Stimulated activated CD4-positive, alpha-beta T cell treated with anti-CD3 and anti-CD28 coated beads, Interleukin-15, amount 100 ng/mL, for 24 hours (primary cell): ENCODE measurements around the gene INTU.
A peak's percentile ranks its signal among the peaks of the same experiment; 100 is the strongest.
"Not testable (repeated sequence)": the region's sequence is repeated elsewhere in the genome, so short reads cannot be mapped to it uniquely, and the experiment has no call there.

Experiments
- DNase-seq: peaks from one replicate; pipeline ENCODE4 v3.0.0-alpha.2; 2020

Gene INTU

GRCh38 chr4:127632420-127633403 lies at the start of gene INTU:
Gene INTU, plus strand, starts transcription at chr4:127632957. Its CDS starts 78 bp downstream, at chr4:127633035.
- peak; percentile 67 for DNase-seq

GRCh38 chr4:127586496-127586895 lies 46.3 kb upstream of the INTU start:
- not testable (repeated sequence) for DNase-seq

- peak; percentile 3 for DNase-seq
These were observed 45.7 kb upstream of the INTU start for GRCh38 chr4:127586922-127587571.

GRCh38 chr4:127589153-127589552 lies 43.6 kb upstream of the INTU start:
- not testable (repeated sequence) for DNase-seq

- no peak for DNase-seq
These were observed 34.1 kb upstream of the INTU start for GRCh38 chr4:127598656-127599055.

GRCh38 chr4:127601029-127601428 lies 31.7 kb upstream of the INTU start:
- no peak for DNase-seq

GRCh38 chr4:127604949-127605709 lies 27.6 kb upstream of the INTU start:
- no peak for DNase-seq

GRCh38 chr4:127606823-127607222 lies 25.9 kb upstream of the INTU start:
- DNase-seq, result no peak

GRCh38 chr4:127609484-127609883 lies 23.3 kb upstream of the INTU start:
- DNase-seq, result no peak

- DNase-seq, result no peak
These were observed 22.3 kb upstream of the INTU start for GRCh38 chr4:127610488-127610887.

- no peak for DNase-seq
These were observed 15.9 kb upstream of the INTU start for GRCh38 chr4:127616898-127617297.

- DNase-seq, result no peak
These were observed 14.3 kb upstream of the INTU start for GRCh38 chr4:127618427-127618826.

GRCh38 chr4:127622621-127622920 lies 10.2 kb upstream of the INTU start:
- no peak for DNase-seq

- peak; percentile 19 for DNase-seq
These were observed 9.6 kb upstream of the INTU start for GRCh38 chr4:127622921-127623796.

- DNase-seq, result peak; percentile 23
These were observed 9.0 kb upstream of the INTU start for GRCh38 chr4:127623797-127624083.

- no peak for DNase-seq
These were observed 8.6 kb upstream of the INTU start for GRCh38 chr4:127624173-127624572.

GRCh38 chr4:127629371-127629770 lies 3.4 kb upstream of the INTU start:
- no peak for DNase-seq

- DNase-seq, result no peak
These were observed 2.6 kb upstream of the INTU start for GRCh38 chr4:127630152-127630551.

- no peak for DNase-seq
These were observed 1.3 kb upstream of the INTU start for GRCh38 chr4:127631420-127631819.

- DNase-seq, result no peak
These were observed 1.4 kb downstream of the INTU start for GRCh38 chr4:127634181-127634580.

- no peak for DNase-seq
These were observed 8.8 kb downstream of the INTU start for GRCh38 chr4:127641524-127641923.

- no peak for DNase-seq
These were observed 9.4 kb downstream of the INTU start for GRCh38 chr4:127642169-127642568.

GRCh38 chr4:127643791-127644190 lies 11.0 kb downstream of the INTU start:
- no peak for DNase-seq
